WERI-Rb-1 (cell line): Measurements from ENCODE around the gene ACTN1.

Source experiments
- DNase-seq: peaks from one replicate; pipeline ENCODE4 v3.0.0-alpha.2; 2020
- H3K27ac ChIP-seq: fragments of 250-450 bp; sonication (Bioruptor Pico); 2 replicates; pipeline ENCODE4 v1.5.1; 2020; ENCODE audit warnings: mild to moderate bottlenecking, moderate library complexity
- H3K27me3 ChIP-seq: fragments of 250-450 bp; sonication (Bioruptor Pico); 2 replicates; pipeline ENCODE4 v1.5.1; 2021; ENCODE audit warnings: mild to moderate bottlenecking, low read depth, moderate library complexity; ENCODE audit not compliant: insufficient read depth, severe bottlenecking
- H3K36me3 ChIP-seq: fragments of 250-450 bp; sonication (Bioruptor Pico); 2 replicates; pipeline ENCODE4 v1.5.1; 2020; ENCODE audit warnings: mild to moderate bottlenecking, moderate library complexity
- H3K4me3 ChIP-seq: 2 replicates; pipeline ENCODE4 v1.5.1; 2011; ENCODE audit warnings: low read depth, mild to moderate bottlenecking, control low read depth, low read length
- H3K9me3 ChIP-seq: fragments of 250-450 bp; sonication (Bioruptor Pico); 2 replicates; pipeline ENCODE4 v1.5.1; 2021; ENCODE audit warnings: mild to moderate bottlenecking, moderate library complexity; ENCODE audit not compliant: severe bottlenecking
- TF ChIP-seq, protein P1 (sequence below): IDR thresholded peaks from 2 replicates; pipeline ENCODE4 v1.5.1; 2011; ENCODE audit warnings: low read depth, mild to moderate bottlenecking, control low read depth, inconsistent platforms, low read length

The ACTN1 gene

GRCh38 chr14:68983191-68983590 is 4.1 kb upstream of the ACTN1 start:
- Histone ChIP-seq H3K27ac (no peak overlapping the region), H3K27me3 (no peaks in the 10 kb centered on the region), H3K36me3 (no peaks in the 10 kb centered on the region), H3K9me3 (peaks cover 2% of the 10 kb centered on the region), H3K4me3 (no peak overlapping the region)
- no peak for DNase-seq
- TF ChIP-seq, protein P1, sequence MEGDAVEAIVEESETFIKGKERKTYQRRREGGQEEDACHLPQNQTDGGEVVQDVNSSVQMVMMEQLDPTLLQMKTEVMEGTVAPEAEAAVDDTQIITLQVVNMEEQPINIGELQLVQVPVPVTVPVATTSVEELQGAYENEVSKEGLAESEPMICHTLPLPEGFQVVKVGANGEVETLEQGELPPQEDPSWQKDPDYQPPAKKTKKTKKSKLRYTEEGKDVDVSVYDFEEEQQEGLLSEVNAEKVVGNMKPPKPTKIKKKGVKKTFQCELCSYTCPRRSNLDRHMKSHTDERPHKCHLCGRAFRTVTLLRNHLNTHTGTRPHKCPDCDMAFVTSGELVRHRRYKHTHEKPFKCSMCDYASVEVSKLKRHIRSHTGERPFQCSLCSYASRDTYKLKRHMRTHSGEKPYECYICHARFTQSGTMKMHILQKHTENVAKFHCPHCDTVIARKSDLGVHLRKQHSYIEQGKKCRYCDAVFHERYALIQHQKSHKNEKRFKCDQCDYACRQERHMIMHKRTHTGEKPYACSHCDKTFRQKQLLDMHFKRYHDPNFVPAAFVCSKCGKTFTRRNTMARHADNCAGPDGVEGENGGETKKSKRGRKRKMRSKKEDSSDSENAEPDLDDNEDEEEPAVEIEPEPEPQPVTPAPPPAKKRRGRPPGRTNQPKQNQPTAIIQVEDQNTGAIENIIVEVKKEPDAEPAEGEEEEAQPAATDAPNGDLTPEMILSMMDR: no peak

DNA sequence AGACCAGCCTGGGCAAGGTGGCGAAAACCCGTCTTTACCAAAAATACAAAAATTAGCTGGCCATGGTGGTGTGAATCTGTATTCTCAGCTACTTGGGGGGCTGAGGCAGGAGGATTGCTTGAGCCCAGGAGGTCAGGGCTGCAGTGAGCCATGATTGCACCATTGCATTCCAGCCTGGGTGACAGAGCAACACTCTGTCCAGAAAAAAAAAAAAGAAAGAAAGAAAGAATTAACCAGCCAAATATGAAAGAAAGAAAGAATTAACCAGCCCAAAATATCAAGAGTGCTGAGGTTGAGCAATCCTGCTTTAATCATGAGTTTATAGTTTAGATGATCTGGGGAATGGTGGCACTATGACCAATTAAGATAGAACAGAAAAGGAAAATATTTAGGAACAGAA is 3.5 kb upstream of the ACTN1 start:
- Histone ChIP-seq H3K27me3 (no peaks in the 10 kb centered on the region), H3K36me3 (no peaks in the 10 kb centered on the region), H3K9me3 (peaks cover under 1% of the 10 kb centered on the region), H3K4me3 (no peak overlapping the region), H3K27ac (no peak overlapping the region)
- DNase-seq: no peak
- TF ChIP-seq, protein P1: no peak

GRCh38 chr14:68981539-68981976 is 2.5 kb upstream of the ACTN1 start:
- Histone ChIP-seq H3K27me3 (no peaks in the 10 kb centered on the region), H3K9me3 (no peaks in the 10 kb centered on the region), H3K4me3 (no peak overlapping the region), H3K27ac (no peak overlapping the region), H3K36me3 (no peaks in the 10 kb centered on the region)
- TF ChIP-seq, protein P1: no peak
- no peak for DNase-seq

DNA sequence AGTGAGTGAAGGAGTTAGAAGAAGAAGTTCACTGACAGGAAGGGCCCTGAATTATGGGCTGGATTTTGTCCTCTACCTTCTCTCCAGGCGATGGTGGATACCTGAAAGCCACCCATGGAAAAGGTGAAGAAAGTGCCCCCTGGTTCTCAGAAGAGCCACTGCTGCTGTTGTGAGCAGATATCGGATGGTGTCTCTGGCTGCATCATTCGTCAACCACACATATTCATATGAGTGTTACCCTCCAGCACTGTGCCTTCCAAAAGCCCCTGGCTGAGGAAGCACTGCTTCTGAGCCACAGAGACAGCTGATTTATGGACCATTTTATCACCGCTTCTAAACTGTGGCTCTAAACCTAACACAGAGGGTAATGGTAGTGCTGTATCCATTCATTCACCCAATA is 2.0 kb upstream of the ACTN1 start:
- no peaks in the 10 kb centered on the region for H3K27me3 ChIP-seq
- H3K27ac ChIP-seq: no peak overlapping the region
- H3K36me3 ChIP-seq: no peaks in the 10 kb centered on the region
- H3K9me3 ChIP-seq: no peaks in the 10 kb centered on the region
- no peak overlapping the region for H3K4me3 ChIP-seq
- DNase-seq: no peak
- TF ChIP-seq, protein P1: no peak

GRCh38 chr14:68979722-68980451 is 785 bp upstream of the ACTN1 start:
- H3K36me3 ChIP-seq: no peaks in the 10 kb centered on the region
- H3K4me3 ChIP-seq: peak overlapping the region; percentile 70
- H3K27me3 ChIP-seq: no peaks in the 10 kb centered on the region
- H3K9me3 ChIP-seq: no peaks in the 10 kb centered on the region
- TF ChIP-seq, protein P1: no peak
- peak; percentile 57 for DNase-seq
- peak overlapping the region; percentile 37 for H3K27ac ChIP-seq
